Mesendoderm (in vitro differentiated cells): ENCODE measurements around the gene RBMS3.

Source experiments
- DNase-seq: peaks from one replicate; pipeline ENCODE4 v3.0.0; 2013
- H2AK5ac ChIP-seq: 2 replicates; pipeline ENCODE4 v1.6.1; 2013; ENCODE audit warnings: low read length, inconsistent platforms
- H2BK120ac ChIP-seq: 2 replicates; pipeline ENCODE4 v1.6.1; 2013; ENCODE audit warnings: low read depth, mild to moderate bottlenecking, low read length, moderate library complexity, mixed read lengths
- H2BK15ac ChIP-seq: replicated peaks from 2 replicates; pipeline ENCODE4 v1.6.1; 2013; ENCODE audit warnings: low read depth, mild to moderate bottlenecking, moderate library complexity
- H2BK5ac ChIP-seq: 2 replicates; pipeline ENCODE4 v1.6.1; 2013; ENCODE audit warnings: low read length, inconsistent platforms
- H3K18ac ChIP-seq: 2 replicates; pipeline ENCODE4 v1.6.1; 2013; ENCODE audit warnings: mild to moderate bottlenecking, low read length, mixed read lengths
- H3K23ac ChIP-seq: one replicate; pipeline ENCODE4 v1.6.1; 2013; ENCODE audit warnings: low read length
- H3K27ac ChIP-seq: 2 replicates; pipeline ENCODE4 v1.5.1; 2013; ENCODE audit warnings: low read depth, mild to moderate bottlenecking, inconsistent platforms, low read length, moderate library complexity
- H3K27me3 ChIP-seq: 2 replicates; pipeline ENCODE4 v1.6.1; 2013; ENCODE audit warnings: low read length, control low read depth, mild to moderate bottlenecking, inconsistent platforms; ENCODE audit not compliant: insufficient read depth, poor library complexity
- H3K36me3 ChIP-seq: 2 replicates; pipeline ENCODE4 v1.6.1; 2013; ENCODE audit warnings: low read length, inconsistent platforms; ENCODE audit not compliant: control insufficient read depth, insufficient read depth
- H3K4ac ChIP-seq: one replicate; pipeline ENCODE4 v1.6.1; 2013; ENCODE audit warnings: low read depth, mild to moderate bottlenecking, low read length, moderate library complexity
- H3K4me1 ChIP-seq: 2 replicates; pipeline ENCODE4 v1.6.1; 2013; ENCODE audit warnings: low read depth, low read length, inconsistent platforms; ENCODE audit not compliant: control insufficient read depth
- H3K4me2 ChIP-seq: 2 replicates; pipeline ENCODE4 v1.6.1; 2013; ENCODE audit warnings: low read length
- H3K4me3 ChIP-seq: 2 replicates; pipeline ENCODE4 v1.5.1; 2013; ENCODE audit warnings: mild to moderate bottlenecking, low read length
- H3K56ac ChIP-seq: one replicate; pipeline ENCODE4 v1.6.1; 2013; ENCODE audit warnings: low read length
- H3K79me1 ChIP-seq: 2 replicates; pipeline ENCODE4 v1.6.1; 2013; ENCODE audit warnings: low read length, inconsistent platforms
- H3K79me2 ChIP-seq: 2 replicates; pipeline ENCODE4 v1.6.1; 2013; ENCODE audit warnings: mild to moderate bottlenecking, low read length; ENCODE audit not compliant: control insufficient read depth, insufficient read depth
- H3K9ac ChIP-seq: 2 replicates; pipeline ENCODE4 v1.6.1; 2013; ENCODE audit warnings: low read length, inconsistent platforms
- H4K5ac ChIP-seq: one replicate; pipeline ENCODE4 v1.6.1; 2013; ENCODE audit warnings: low read length
- H4K8ac ChIP-seq: one replicate; pipeline ENCODE4 v1.6.1; 2013; ENCODE audit warnings: low read depth, mild to moderate bottlenecking, control low read depth, low read length, moderate library complexity
- WGBS: extraction: QIAGEN DNeasy Blood & Tissue Kit; methylation state at CpG from one replicate; pipeline ENCODE4 v1.1.7; 2013; ENCODE audit warnings: low lambda C conversion rate, missing lambda C conversion rate; ENCODE audit not compliant: insufficient coverage; ENCODE audit errors: extremely low coverage; 5-methylcytosine and 5-hydroxymethylcytosine counted together

RBMS3 gene

DNA sequence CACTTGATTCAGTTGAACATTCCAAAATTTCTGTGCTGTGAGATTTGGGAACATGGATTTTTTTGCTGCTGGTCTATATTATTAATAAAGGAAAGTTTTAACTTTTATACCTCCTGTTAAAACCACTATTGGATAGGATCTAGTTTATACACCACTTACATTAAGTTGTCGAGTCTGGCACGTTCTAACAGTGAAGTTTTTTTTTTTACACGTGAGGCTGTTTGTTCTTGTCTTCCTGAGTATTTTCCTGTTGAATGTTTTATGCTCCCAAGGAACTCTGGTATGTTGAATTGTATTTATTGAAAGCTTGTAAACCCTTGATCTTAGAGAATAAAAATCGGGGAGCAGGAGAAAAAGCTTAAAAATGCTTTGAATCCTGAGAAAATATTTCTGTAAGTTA, 338.8 kb downstream of the RBMS3 start:
- no peak overlapping the region for H3K4me2 ChIP-seq
- DNase-seq: no peak
- H3K36me3 ChIP-seq: no peaks in the 10 kb centered on the region
- no peaks in the 10 kb centered on the region for H3K4me1 ChIP-seq
- H3K27ac ChIP-seq: no peak overlapping the region
- no peak overlapping the region for H4K5ac ChIP-seq
- no peaks in the 10 kb centered on the region for H3K79me1 ChIP-seq
- H3K18ac ChIP-seq: no peak overlapping the region
- H3K23ac ChIP-seq: no peak overlapping the region
- H4K8ac ChIP-seq: no peak overlapping the region
- no peak overlapping the region for H2BK15ac ChIP-seq
- no peaks in the 10 kb centered on the region for H3K79me2 ChIP-seq
- H3K27me3 ChIP-seq: no peaks in the 10 kb centered on the region
- no peak overlapping the region for H3K56ac ChIP-seq
- H2AK5ac ChIP-seq: no peak overlapping the region
- H2BK120ac ChIP-seq: no peak overlapping the region
- no peak overlapping the region for H3K9ac ChIP-seq
- H2BK5ac ChIP-seq: no peak overlapping the region
- H3K4me3 ChIP-seq: no peak overlapping the region
- no peak overlapping the region for H3K4ac ChIP-seq
- no CpG with 5 or more reads among the region's 4 CpGs for WGBS

DNA sequence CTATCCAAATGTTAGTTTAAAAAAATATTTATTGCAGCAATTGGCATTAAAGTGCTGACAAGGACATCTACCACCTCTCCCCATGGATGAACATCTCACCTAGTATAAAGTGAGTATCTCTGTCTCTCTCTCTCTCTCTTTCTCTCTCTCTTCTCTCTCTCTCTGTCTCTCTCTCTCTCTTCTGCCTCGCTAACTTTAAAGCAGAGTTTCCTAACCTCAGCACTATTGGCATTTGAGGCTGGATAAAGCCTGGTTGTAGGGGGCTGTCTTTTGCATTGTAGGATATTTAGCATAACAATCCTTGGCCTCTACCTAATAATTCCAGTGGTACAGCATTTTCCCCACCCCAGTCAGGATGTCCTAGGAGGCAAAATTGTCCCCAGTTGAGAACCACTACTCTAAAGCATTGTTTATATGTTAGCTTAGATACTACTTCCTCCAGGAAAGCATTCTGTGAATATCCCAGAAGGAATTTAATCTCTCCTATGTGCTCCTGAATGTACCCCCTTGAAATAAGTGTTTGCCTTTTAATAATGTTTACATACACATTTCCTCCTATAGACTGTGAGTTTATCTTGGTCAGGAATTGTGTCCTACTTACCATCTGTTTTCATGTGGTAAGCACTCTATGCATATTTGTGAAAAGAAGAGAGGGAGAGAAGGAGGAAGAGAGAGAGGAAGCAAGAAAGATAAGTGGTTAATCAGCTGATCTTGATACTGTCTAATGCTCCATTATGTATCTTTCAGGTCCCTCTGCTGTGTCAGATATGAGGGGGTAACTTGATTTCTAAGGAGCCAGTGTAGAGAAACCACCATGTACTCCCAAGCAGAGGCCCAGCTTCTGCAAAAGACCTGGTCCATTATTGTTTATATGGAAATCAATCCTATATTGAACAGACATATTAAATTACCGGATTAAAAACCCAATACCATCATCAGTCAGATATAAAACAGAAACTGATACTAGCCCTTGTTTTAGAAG, 346.6 kb downstream of the RBMS3 start:
- Histone ChIP-seq H3K23ac (no peak overlapping the region), H3K4me3 (no peak overlapping the region), H3K79me2 (no peaks in the 10 kb centered on the region), H2AK5ac (no peak overlapping the region), H3K4me2 (no peak overlapping the region), H3K56ac (no peak overlapping the region), H3K27me3 (no peaks in the 10 kb centered on the region), H3K4me1 (no peaks in the 10 kb centered on the region), H2BK120ac (no peak overlapping the region), H3K27ac (no peak overlapping the region), H3K79me1 (no peaks in the 10 kb centered on the region), H3K4ac (no peak overlapping the region), H3K18ac (no peak overlapping the region), H2BK5ac (no peak overlapping the region), H3K9ac (no peak overlapping the region), H4K5ac (no peak overlapping the region), H4K8ac (no peak overlapping the region), H2BK15ac (no peak overlapping the region), H3K36me3 (no peaks in the 10 kb centered on the region)
- WGBS: no CpG with 5 or more reads among the region's 2 CpGs
- DNase-seq: no peak

DNA sequence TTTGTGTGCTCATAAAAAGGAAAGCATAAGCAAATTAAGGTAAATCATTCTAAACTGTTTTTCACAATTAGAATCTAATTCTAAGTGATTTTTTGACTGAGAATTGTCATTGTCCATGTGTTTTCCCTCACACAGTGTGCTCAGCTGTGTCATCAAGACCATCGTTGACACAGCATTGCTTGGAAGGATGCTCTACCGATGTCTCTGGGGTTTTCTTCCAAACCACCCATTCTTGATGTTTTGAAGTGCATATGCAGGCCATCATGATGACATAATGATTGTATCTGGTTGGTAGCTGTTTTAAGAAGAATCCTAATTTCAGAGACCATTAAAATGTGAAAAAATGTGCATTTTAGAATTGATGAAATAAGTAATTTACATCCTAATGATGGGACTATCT, 347.9 kb downstream of the RBMS3 start:
- H3K4ac ChIP-seq: no peak overlapping the region
- no peaks in the 10 kb centered on the region for H3K4me1 ChIP-seq
- no CpG with 5 or more reads among the region's 2 CpGs for WGBS
- no peak for DNase-seq
- H2BK120ac ChIP-seq: no peak overlapping the region
- H3K23ac ChIP-seq: no peak overlapping the region
- no peak overlapping the region for H3K9ac ChIP-seq
- H3K27ac ChIP-seq: no peak overlapping the region
- no peak overlapping the region for H4K5ac ChIP-seq
- H3K36me3 ChIP-seq: no peaks in the 10 kb centered on the region
- H3K18ac ChIP-seq: no peak overlapping the region
- H4K8ac ChIP-seq: no peak overlapping the region
- no peaks in the 10 kb centered on the region for H3K27me3 ChIP-seq
- no peak overlapping the region for H3K4me3 ChIP-seq
- H3K56ac ChIP-seq: no peak overlapping the region
- H3K79me1 ChIP-seq: no peaks in the 10 kb centered on the region
- no peak overlapping the region for H2AK5ac ChIP-seq
- H3K79me2 ChIP-seq: no peaks in the 10 kb centered on the region
- H2BK15ac ChIP-seq: no peak overlapping the region
- no peak overlapping the region for H3K4me2 ChIP-seq
- no peak overlapping the region for H2BK5ac ChIP-seq

DNA sequence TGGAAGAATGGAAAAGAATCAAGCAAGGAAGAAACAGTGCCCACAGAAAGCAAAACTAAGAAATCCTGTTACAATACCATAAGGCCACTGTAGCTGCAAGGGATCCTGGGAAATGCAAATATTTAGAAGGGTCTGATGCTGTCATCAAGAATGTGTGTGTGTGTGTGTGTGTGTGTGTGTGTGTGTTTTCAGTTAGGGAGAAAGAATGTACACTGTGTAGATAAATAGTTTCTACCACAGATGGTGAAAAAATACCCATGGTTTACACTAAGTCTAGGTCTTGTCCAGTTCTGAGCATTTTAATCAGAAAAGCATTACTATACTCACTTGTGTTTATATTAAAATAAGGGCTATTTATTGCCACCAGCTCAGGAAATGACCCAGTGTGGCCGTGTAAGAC, 355.0 kb downstream of the RBMS3 start:
- no peak overlapping the region for H2AK5ac ChIP-seq
- H3K36me3 ChIP-seq: no peaks in the 10 kb centered on the region
- H4K8ac ChIP-seq: no peak overlapping the region
- H3K9ac ChIP-seq: no peak overlapping the region
- no peak overlapping the region for H3K18ac ChIP-seq
- H3K27me3 ChIP-seq: no peaks in the 10 kb centered on the region
- H3K4me2 ChIP-seq: no peak overlapping the region
- no peak overlapping the region for H3K4ac ChIP-seq
- no peak for DNase-seq
- H3K79me1 ChIP-seq: no peaks in the 10 kb centered on the region
- H2BK120ac ChIP-seq: no peak overlapping the region
- H3K27ac ChIP-seq: no peak overlapping the region
- H2BK15ac ChIP-seq: no peak overlapping the region
- no peak overlapping the region for H3K56ac ChIP-seq
- no peaks in the 10 kb centered on the region for H3K79me2 ChIP-seq
- H2BK5ac ChIP-seq: no peak overlapping the region
- H4K5ac ChIP-seq: no peak overlapping the region
- no peak overlapping the region for H3K4me3 ChIP-seq
- H3K23ac ChIP-seq: no peak overlapping the region
- no peaks in the 10 kb centered on the region for H3K4me1 ChIP-seq
- WGBS: no CpG with 5 or more reads among the region's 1 CpG

DNA sequence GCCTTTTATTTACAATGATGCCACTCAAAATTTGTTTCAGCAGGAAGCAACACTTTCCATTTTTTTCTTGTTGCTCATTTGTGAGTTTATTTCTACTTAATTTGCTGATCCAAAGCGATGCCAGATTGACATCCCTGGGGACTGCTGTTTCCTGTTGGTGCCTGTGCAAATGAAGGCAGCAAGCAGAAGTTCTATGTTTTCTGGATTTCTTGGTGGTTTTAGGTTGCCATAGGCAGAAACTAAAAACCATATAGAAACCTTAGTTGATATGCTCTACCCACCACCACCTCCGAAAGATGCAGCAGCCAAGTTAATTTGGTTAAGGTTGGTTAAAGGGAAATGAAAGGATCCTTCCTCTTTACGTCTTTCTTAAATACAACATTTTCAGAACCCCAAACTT, 356.2 kb downstream of the RBMS3 start:
- H3K27ac ChIP-seq: no peak overlapping the region
- H4K5ac ChIP-seq: no peak overlapping the region
- H3K79me2 ChIP-seq: no peaks in the 10 kb centered on the region
- no peak overlapping the region for H3K4me2 ChIP-seq
- no peaks in the 10 kb centered on the region for H3K36me3 ChIP-seq
- no peak overlapping the region for H3K4me3 ChIP-seq
- H4K8ac ChIP-seq: no peak overlapping the region
- no peaks in the 10 kb centered on the region for H3K79me1 ChIP-seq
- no peak overlapping the region for H2BK120ac ChIP-seq
- no peak overlapping the region for H2BK5ac ChIP-seq
- no peak overlapping the region for H3K18ac ChIP-seq
- DNase-seq: no peak
- no peak overlapping the region for H2BK15ac ChIP-seq
- no CpG with 5 or more reads among the region's 3 CpGs for WGBS
- H3K23ac ChIP-seq: no peak overlapping the region
- H3K4me1 ChIP-seq: no peaks in the 10 kb centered on the region
- no peak overlapping the region for H3K4ac ChIP-seq
- no peak overlapping the region for H2AK5ac ChIP-seq
- H3K56ac ChIP-seq: no peak overlapping the region
- no peaks in the 10 kb centered on the region for H3K27me3 ChIP-seq
- H3K9ac ChIP-seq: no peak overlapping the region
